OCI-LY3 (cell line): ENCODE data around the gene TRIM7.
"Not testable (repeated sequence)": the region's sequence is repeated elsewhere in the genome, so short reads cannot be mapped to it uniquely, and the experiment has no call there.

Experiments
- H2AFZ ChIP-seq: fragments of 200-600, 300-600 bp; shearing (Covaris generic); 2 replicates; pipeline ENCODE4 v1.6.0; 2014; ENCODE audit warnings: antibody characterized with exemption, low read depth, low read length
- H3K27ac ChIP-seq: fragments of 200-600, 300-600 bp; sonication (generic); 2 replicates; pipeline ENCODE4 v1.5.1; 2014; ENCODE audit warnings: mild to moderate bottlenecking, low read length, moderate library complexity, mixed read lengths
- H3K27me3 ChIP-seq: fragments of 200-600, 300-600 bp; sonication (generic); 2 replicates; pipeline ENCODE4 v1.6.1; 2014; ENCODE audit warnings: low read depth, low read length, mixed read lengths
- H3K36me3 ChIP-seq: fragments of 200-600, 300-600 bp; sonication (generic); replicated peaks from 2 replicates; pipeline ENCODE3; 2014; ENCODE audit warnings: low read depth, low read length, mixed read lengths
- H3K4me1 ChIP-seq: fragments of 300-600, 200-600 bp; sonication (generic); 2 replicates; pipeline ENCODE4 v1.6.1; 2014; ENCODE audit warnings: low read length, mixed read lengths
- H3K4me2 ChIP-seq: fragments of 200-600, 300-600 bp; sonication (generic); 2 replicates; pipeline ENCODE4 v1.6.1; 2014; ENCODE audit warnings: low read length, mixed read lengths
- H3K4me3 ChIP-seq: fragments of 300-600, 200-600 bp; sonication (generic); 2 replicates; pipeline ENCODE4 v1.5.1; 2014; ENCODE audit warnings: antibody characterized with exemption, mild to moderate bottlenecking, low read length, moderate library complexity
- H3K79me2 ChIP-seq: fragments of 300-600, 200-600 bp; shearing (Covaris generic); 2 replicates; pipeline ENCODE4 v1.6.1; 2014; ENCODE audit warnings: mild to moderate bottlenecking, low read length, mixed read lengths
- H3K9ac ChIP-seq: fragments of 300-600, 200-600 bp; shearing (Covaris generic); 2 replicates; pipeline ENCODE4 v1.6.0; 2014; ENCODE audit warnings: mild to moderate bottlenecking, low read length, moderate library complexity
- H3K9me3 ChIP-seq: fragments of 200-600, 300-600 bp; shearing (Covaris generic); 2 replicates; pipeline ENCODE4 v1.6.1; 2014; ENCODE audit warnings: low read length, mixed read lengths; ENCODE audit not compliant: insufficient read depth
- H4K20me1 ChIP-seq: fragments of 200-600, 300-600 bp; sonication (generic); 2 replicates; pipeline ENCODE4 v1.6.1; 2016; ENCODE audit warnings: low read length, mixed read lengths; ENCODE audit not compliant: insufficient read depth
- CTCF ChIP-seq: fragments of 200-600, 300-600 bp; sonication (generic); IDR thresholded peaks from 2 replicates; pipeline ENCODE4 v1.5.1; 2014; ENCODE audit warnings: antibody characterized with exemption, low read length, low read depth
- EZH2phosphoT487 ChIP-seq: fragments of 200-600 bp; shearing (Covaris generic); IDR thresholded peaks from 2 replicates; pipeline ENCODE4 v1.6.1; 2018; ENCODE audit warnings: antibody characterized with exemption, mixed run types, low read depth

Gene TRIM7

DNA sequence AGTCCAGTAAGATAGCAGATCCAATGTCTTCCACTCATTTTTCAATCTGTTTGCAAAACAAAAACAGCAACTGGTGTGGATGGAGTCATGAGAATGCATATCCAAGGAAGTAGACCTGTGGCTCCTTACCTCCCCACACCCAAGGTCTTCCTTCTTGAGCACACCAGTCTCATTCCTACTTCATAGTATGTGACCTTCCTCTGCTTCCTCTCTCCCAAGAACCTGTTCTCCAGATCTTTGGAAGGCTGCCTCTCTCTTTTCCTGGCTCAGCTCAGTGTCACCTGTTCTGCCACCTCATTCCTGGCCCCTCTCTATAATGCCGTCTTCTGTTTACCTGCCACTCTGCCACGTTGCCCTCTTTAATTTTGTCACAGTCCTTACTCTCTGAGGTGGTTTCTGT, 7.9 kb upstream of the TRIM7 start:
- no peak overlapping the region for H2AFZ ChIP-seq
- TF ChIP-seq EZH2phosphoT487 (no peak), CTCF (no peak)

GRCh38 chr5:181212080-181212479, 7.1 kb upstream of the TRIM7 start:
- Histone ChIP-seq H3K4me3 (no peak overlapping the region), H3K4me2 (no peak overlapping the region), H3K9me3 (no peaks in the 10 kb centered on the region), H4K20me1 (no peaks in the 10 kb centered on the region; the same call in 1 of the 2 replicates), H3K9ac (no peak overlapping the region), H2AFZ (no peak overlapping the region), H3K36me3 (no peaks in the 10 kb centered on the region), H3K79me2 (no peaks in the 10 kb centered on the region), H3K27me3 (no peaks in the 10 kb centered on the region), H3K27ac (no peak overlapping the region), H3K4me1 (peaks cover 6% of the 10 kb centered on the region; the same call in 1 of the 2 replicates)
- TF ChIP-seq CTCF (no peak), EZH2phosphoT487 (no peak)

More for the DNA sequence above, 7.9 kb upstream of the TRIM7 start:
- Histone ChIP-seq H3K9me3 (no peaks in the 10 kb centered on the region), H3K9ac (no peak overlapping the region), H3K4me3 (no peak overlapping the region), H3K36me3 (no peaks in the 10 kb centered on the region), H3K27me3 (no peaks in the 10 kb centered on the region), H3K4me1 (peaks cover 4% of the 10 kb centered on the region; the same call in 1 of the 2 replicates), H3K27ac (no peak overlapping the region), H3K79me2 (no peaks in the 10 kb centered on the region), H3K4me2 (no peak overlapping the region), H4K20me1 (no peaks in the 10 kb centered on the region; the same call in 1 of the 2 replicates)

DNA sequence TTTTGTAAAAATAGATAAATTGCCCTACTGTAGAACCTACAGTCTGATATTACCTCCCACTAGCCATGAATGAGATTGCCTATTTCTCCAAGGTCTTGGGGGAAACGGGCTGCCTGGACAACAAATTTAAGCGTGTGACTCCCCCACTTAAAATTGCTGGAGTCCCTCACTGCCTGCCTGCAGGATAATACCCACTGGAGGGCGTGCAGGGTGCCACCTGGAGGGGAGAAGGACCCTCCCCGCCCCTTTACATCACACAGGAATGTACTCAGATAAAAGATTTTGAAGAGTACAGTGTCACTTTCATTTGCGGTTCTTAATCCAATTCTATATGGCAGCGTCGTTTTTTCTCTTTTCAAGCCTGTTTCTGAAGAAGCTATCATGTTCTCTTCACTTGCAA, 6.2 kb upstream of the TRIM7 start:
- Histone ChIP-seq H3K79me2 (no peaks in the 10 kb centered on the region), H3K27me3 (no peaks in the 10 kb centered on the region), H3K4me1 (peaks cover 6% of the 10 kb centered on the region; the same call in 1 of the 2 replicates), H2AFZ (peak overlapping the region; percentile 36; the same call in 1 of the 2 replicates), H3K9ac (no peak overlapping the region), H3K4me3 (no peak overlapping the region), H3K36me3 (no peaks in the 10 kb centered on the region), H3K27ac (no peak overlapping the region), H3K9me3 (no peaks in the 10 kb centered on the region), H3K4me2 (no peak overlapping the region; the same call in 1 of the 2 replicates), H4K20me1 (no peaks in the 10 kb centered on the region; the same call in 1 of the 2 replicates)
- peak; percentile 32 for TF ChIP-seq CTCF
- TF ChIP-seq EZH2phosphoT487: no peak

- not testable (repeated sequence) for H3K27ac ChIP-seq, H3K4me2 ChIP-seq, H4K20me1 ChIP-seq, H2AFZ ChIP-seq, H3K4me1 ChIP-seq, H3K9me3 ChIP-seq, H3K36me3 ChIP-seq, H3K27me3 ChIP-seq, H3K4me3 ChIP-seq, H3K79me2 ChIP-seq, H3K9ac ChIP-seq
These were observed 5.7 kb upstream of the TRIM7 start for GRCh38 chr5:181210698-181211097.

- not testable (repeated sequence) for H3K4me2 ChIP-seq, H3K4me3 ChIP-seq, H4K20me1 ChIP-seq, H3K4me1 ChIP-seq, H3K9me3 ChIP-seq, H3K79me2 ChIP-seq, H3K27me3 ChIP-seq, H3K36me3 ChIP-seq, H2AFZ ChIP-seq, H3K27ac ChIP-seq, H3K9ac ChIP-seq
These were observed 5.2 kb upstream of the TRIM7 start for GRCh38 chr5:181210148-181210547.

- not testable (repeated sequence) for H3K4me2 ChIP-seq, H4K20me1 ChIP-seq, H2AFZ ChIP-seq, H3K36me3 ChIP-seq, H3K4me3 ChIP-seq, H3K9ac ChIP-seq, H3K27ac ChIP-seq, H3K79me2 ChIP-seq, H3K27me3 ChIP-seq, H3K9me3 ChIP-seq
- H3K4me1 ChIP-seq: peaks cover 11% of the 10 kb centered on the region
These were observed 4.0 kb upstream of the TRIM7 start for GRCh38 chr5:181209006-181209405.
